HG02642 (cell line): ENCODE results near the gene GTPBP4.

Experiments
- ATAC-seq: cut with Tn5 transposase; IDR thresholded peaks from one replicate; pipeline ENCODE4 v1.9.1; 2021; ENCODE audit warnings: mild to moderate bottlenecking; ENCODE audit not compliant: unreplicated experiment, poor library complexity

The GTPBP4 gene

DNA sequence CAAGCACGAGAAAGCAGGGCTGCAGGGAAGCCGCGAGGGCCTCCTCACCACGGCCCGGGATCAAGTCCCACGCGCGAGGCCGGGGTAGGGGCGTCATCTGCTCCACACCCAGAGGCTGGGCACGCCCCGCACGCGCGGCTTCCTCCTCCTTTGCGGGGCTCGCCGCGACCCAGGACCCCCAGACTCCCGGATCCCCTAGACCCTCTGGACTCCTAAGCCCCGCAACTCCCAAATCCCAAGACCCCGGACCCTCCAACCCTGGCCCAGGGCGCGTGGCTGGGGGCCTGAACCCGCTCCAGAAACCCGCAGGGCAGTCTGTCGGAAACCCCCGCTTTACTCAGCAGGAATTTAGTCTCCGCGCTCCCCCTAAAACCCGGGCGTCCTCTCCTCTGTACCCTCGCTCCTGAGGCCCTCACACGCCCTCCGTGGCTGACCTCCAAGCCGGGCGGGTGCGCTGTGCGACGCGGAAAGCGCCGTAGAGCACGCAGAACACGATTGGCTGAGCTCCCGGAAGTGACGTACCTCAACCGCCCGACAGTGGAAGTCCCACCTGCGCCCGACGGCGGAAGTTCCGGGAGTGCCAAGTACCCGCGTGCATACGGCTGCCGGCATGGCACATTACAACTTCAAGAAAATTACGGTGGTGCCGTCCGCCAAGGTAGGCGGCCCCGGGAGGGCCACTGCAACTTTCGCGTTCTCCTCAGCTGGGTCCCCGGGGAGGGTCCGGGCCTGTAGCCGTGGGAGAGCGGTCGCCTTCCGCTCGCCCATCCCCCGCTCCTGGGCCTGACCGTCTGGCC lies at the start of gene GTPBP4:
GTPBP4 (plus strand) TSS at position 565 of the 797 bp plus-strand sequence; CDS start at position 611, 46 bp downstream.
- peak; percentile 96 for ATAC-seq

DNA sequence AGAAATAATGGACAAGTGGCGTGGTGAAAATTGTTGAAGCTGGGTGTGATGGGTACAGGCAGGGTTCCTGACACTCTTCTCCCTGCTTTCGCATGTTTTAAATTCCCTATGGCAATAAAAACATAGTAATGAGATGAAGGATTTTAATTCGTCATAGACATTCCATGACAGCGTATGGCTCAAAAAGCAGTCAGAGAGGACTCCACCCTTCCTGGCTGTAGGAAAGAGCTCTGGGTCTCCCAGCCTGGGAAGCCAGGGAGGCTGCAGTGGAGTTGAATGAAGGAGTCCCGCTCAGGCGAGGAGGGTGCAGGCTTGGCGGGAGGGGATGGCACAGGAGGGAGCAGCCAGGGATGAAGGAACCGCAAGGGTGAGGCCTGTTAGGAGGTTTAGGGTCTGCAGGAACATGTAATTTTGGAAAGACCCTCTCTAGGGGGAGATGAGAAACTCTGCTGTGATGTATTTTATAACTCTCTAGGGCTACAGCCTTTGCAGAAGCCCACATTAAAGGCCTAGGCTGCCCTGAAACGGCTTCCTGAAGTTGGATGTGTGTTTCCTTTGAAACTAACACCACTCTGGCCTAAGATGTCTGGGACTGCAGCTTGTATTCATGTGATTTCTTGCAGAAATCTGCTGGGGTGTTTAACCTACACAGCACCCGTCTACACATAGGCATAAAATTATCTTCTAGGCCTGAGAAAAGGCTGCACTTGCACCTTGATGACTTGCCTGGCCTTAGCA lies 49.1 kb upstream of the GTPBP4 start:
- no peak for ATAC-seq

DNA sequence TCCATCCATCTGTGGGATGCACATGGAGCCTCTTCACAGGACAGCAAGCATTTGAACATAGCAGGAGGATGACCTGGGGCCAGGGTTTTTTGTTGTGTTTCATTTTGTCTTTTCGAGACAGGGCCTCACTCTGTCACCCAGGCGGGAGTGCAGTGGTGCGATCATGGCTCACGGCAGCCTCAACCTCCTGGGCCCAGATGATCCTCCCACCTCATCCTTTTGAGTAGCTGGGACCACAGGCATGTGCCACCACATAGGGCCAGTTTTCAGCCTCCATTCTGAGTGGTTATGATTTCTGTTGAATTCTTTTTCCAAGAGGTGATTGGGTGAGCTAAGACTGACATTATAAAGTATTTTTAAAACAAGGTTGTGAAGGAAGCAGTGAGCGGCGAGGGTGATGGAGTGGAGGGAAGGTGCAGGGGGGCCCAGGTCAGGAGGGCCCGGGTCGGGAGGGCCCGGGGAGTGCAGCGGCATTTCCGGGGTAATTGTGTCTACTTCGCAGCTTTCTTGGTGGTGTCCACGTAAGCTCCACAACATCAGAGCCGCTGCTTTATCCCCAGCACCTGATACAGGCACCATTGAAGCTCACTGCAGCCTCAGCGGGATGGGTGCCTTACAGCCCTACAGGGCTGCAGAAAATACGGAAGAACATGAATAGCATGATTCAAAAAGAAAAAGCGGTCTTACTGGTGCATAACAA lies 44.8 kb upstream of the GTPBP4 start:
- peak; percentile 58 for ATAC-seq

DNA sequence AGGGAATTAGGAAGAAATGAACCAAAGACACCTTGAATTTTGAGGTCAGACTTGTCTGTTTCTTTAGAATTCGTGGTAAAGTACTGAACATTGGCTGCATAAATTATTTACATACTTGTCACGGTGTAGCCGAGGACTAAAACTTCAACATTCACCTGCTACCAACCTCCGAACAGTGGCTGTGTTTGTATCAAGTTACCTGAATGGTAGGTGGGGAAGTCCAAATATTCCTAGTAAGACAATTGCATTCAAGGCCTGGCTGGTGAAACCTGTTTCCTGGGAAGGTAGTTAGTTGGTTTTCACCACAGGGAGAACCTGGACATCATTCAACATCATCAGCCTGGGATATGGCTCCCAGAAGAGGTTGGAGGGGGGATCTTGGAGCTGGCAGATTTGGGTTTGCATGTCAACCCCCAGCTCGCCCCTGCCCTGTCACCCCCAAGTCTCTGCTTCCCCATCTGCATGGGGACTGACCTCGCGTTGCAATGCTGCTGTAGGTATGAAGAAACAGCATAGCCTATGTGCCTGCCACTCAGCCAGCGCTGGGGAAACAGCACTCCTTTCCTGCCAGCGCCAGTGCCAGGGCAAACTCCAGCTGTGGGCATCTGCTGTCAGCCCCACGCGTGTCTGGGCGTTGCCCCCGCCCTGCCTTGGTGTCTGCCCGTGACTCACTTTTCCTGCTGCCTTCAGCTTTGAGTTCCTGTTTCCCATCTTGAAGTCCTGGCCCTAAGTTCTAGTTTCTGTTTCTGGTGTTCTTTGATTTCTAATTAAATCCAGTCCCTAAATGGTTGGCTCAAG lies 44.0 kb upstream of the GTPBP4 start:
- ATAC-seq: peak; percentile 42

DNA sequence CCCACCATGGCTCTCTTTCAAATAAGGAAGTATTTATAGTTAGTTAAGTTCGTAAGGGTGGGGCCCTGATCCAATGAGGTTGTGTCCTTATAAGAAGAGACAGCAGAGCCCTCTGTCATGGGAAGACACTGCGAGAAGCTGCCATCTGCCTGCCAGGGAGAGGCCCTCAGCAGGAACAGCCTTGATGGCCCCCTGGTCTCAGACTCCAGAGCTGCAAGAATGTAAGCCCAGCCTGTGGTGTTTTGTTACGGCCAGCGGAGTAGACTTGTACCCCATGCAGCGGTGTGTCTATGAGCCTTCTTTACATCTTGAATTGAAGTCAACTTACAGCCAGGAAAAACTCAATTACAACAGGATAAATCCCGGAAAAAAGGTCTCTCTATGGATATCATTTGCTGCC lies 42.5 kb upstream of the GTPBP4 start:
- no peak for ATAC-seq

DNA sequence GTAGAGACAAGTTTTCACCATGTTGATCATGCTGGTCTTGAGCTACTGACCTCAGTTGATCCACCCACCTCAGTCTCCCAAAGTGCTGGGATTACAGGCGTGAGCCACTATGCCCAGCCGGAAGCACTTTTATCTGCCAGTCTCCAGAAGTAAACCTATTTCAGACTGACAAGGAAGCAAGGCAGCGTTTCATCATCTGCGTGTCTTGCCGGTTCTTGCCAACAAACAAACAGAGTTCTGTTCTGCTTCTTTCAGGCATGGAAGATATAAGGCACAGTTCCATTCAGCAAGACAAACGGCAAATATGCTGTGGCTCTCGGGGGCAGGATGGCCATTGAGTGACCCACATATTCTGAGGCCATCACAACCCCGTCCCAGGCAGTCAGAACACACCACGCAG lies 41.2 kb upstream of the GTPBP4 start:
- no peak for ATAC-seq

DNA sequence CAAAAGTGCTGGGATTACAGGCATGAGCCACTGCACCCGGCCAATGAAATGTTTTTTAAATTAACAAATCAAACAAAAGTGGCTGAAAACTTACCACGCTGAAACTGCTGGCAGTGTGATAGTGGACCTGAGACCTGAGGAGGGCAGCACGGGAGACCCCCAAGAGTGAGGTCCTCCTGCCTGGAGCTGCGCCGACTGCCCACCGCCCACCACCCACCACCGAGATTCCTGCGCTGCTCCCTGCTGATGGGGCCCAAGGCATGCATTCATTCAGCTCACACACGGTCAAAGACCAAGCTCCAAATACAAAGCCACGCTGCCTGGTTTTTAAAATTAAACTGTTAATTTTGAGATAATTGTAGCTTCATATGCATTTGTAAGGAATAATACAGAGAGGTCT lies 40.4 kb upstream of the GTPBP4 start:
- ATAC-seq: no peak

DNA sequence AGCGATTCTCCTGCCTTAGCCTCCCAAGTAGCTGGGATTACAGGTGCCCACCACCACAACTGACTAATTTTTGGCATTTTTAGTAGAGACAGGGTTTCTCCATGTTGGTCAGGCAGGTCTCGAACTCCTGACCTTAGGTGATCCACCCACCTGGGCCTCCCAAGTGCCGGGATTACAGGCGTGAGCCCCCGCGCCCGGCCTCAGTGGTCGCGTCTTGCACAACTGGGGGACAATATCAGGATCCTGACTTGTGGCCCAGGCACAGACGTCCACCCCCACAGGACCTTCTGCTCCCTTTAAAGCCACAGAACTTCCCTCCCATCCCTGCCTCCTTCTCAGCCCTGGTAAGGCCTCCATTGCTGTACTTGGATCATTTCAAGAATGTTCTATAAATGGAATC lies 39.9 kb upstream of the GTPBP4 start:
- no peak for ATAC-seq

DNA sequence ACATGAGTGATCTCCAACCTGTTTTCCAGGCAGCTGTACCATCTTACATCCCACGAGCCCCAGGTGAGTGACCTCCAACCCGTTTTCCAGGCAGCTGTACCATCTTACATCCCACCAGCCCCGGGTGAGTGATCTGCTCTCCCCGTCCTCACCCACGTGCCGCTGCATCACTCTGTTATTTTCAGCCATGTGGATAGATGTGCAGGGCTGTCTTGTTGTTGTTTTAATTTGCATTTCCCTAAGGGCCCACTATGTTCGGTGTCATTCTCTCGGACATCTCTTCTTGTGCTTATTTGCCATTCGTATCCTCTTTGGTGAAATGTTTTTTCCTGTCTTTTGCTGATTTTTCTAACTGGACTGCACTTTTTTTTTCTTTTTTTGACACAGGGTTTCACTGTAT lies 38.8 kb upstream of the GTPBP4 start:
- ATAC-seq: no peak

DNA sequence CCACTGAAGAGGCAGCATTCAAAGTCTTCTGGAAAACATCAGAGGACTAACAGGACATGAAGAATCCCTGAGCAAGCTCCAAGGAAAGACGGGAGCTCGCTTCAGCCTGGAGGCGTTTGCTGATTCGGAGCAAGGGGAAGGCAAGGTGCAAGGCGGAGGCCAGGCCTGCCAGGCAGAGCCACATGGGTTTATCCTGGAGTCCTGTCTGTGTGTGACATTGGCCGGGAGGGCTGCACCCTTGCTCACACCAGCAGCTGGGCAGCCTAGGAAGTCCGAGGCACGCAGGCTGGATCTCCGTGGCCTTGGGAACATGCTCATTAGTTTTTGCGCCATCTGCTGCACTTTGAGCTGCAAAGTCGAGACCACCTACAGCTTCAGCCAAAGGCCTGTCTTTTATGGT lies 34.4 kb upstream of the GTPBP4 start:
- no peak for ATAC-seq

DNA sequence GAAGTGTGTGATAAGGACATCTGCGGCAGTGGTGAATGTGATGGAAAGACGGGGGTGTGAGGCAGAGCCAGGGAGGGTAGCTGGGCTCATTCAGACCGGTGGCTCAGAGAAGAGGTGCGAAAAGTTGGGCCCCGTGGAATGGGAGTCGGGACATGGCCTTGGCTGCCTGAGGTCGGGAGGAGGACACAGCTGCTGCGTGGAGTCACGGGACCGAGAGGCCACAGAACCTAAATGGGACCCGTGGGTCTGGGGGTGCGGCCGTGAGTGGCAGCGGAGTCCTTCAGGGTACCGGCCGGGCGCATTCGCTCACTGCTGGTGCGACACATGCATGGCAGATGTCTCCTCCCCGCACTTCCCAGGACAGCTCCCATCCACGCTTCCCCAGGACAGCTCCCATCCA lies 33.8 kb upstream of the GTPBP4 start:
- ATAC-seq: no peak

DNA sequence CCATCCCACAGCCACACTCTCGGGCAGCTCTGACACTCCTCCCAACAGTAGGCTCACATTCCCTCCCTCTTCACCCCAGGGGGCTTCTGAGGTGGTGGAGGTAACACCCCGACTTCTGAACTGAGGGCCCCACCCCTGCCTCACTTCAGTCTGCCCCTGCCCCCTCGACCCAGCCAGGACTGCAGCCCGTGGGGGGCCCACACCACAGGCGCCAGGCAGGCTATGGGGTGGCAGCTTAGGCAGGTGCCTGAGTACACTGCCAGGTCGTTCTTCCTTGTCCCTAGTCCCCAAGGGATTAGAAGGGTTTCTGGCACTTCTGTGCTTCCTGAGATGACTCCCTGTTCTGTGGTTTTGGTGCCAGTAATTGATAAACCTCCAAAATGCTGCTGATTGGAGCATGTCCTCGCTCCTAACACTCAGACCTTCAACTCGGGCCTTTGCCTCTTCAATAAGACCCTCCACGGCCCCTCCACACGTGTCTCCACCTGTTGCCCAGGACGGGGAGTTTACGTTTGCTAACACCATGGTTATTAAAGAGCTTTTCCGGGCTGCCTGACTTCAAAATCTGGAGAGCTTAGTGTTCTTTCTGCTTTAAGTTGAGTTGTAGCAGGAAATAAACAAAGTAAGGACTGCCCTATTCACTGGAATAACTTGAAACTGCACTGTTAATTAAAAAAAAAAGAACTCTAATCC lies 33.0 kb upstream of the GTPBP4 start:
- no peak for ATAC-seq

DNA sequence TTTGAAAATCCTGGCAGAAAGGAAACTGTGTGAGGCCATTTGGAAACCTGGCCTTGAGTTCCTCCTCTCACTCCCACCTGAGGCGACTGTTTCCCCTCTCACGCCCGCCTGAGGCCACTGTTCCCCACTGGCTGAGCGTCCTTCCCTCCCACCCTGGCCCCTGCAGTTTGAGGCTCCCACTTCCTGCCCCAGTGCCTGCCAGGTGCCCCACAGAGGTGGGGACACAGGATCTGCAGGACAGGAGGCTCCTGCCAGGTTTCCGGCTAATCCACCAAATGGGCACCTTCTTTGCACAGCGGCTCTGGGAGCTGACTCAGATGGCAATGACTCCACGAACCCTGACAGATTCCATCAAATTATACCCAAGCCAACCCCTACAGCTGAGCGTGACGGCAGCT lies 32.4 kb upstream of the GTPBP4 start:
- no peak for ATAC-seq

DNA sequence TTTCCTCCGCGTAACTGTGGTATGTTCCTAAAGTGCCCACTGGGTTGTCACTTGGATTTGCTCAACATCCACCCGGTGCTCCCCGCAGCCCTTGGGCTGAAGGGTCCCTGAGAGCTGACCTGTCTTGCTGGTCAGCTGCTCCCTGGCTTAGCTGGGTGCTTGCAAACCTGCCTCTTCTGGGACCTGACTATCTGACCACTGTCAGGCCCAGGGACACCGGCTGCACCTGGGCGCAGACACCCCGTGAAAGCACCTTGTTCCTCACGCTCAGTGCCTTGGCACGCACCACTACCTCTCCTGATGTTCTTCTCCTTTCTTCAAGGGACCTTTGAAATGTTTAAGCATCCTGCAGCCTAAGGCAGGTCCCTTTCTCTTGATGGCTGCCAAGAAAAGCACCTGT lies 30.1 kb upstream of the GTPBP4 start:
- no peak for ATAC-seq

DNA sequence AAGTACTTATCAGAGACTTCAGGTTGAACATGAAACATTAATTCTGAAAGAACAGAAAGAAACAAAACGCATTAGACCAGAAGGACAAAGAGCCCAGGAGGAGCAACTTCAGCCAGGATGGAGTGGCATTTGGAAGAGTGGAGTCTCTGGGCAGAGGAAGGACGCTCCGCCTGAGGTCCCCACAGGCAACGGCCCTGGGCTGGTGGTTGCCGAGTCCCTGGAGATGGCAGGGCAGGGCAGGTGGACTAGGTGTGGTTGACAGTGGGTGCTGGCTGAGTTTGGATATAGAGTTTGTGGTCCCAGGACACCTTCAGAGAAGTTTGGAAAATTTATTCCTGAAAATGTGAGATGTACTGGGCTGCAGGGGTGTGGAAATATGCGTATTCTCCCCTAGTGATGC lies 29.4 kb upstream of the GTPBP4 start:
- no peak for ATAC-seq

DNA sequence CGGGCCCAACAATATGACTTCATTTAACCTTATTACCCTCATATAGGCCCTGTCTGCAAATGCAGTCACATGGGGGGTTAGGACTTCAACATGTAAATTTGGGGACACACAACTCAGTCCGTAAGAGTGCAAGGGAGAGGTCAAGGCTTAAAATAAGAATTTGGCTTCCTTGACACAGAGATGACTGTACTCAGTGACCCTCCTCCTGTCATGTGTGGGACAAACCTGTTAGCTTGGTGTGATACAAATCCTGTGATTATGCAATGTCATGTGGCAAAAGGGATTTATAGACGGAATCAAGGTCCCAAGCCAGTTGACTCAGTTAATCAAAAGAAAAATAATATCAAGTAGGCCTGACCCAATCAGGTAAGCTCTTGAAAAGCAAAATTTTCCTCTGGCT lies 25.9 kb upstream of the GTPBP4 start:
- no peak for ATAC-seq

DNA sequence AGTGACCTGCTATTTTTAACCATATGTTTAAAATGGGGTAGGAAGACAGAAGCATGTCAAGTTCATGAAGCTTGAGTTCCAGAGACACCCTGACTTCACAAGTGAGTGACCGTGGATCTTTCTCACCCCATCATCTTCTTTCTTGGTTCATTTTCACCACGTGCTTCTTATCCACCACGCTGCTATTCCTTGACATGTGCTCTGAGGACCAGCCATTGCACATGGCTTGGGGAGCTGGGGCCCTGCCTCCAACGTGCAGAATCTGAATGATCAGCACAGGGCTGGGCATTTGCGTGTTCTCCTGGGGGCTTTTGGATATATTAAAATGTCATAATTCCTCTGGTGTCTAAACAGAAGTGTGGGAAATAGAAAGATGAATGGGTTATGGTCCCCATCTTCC lies 25.0 kb upstream of the GTPBP4 start:
- ATAC-seq: no peak

DNA sequence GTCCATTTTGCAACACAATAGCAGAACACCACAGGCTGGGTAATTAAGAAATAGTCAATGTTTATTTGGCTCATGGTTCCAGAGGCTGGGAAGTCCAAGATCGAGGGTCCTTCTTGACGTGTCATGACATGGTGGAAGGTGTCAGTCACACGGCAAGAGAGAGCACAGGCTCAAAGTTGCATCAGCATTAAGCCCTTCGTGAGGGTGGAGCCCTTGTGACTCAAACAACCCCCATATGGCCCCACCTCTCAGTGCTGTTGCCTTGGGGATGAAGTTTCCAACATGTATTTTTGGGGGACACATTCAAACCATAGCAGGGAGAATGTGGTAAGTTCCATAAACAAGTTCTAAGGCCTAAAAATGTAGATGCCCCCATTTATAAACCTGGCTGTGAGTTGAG lies 24.6 kb upstream of the GTPBP4 start:
- no peak for ATAC-seq

DNA sequence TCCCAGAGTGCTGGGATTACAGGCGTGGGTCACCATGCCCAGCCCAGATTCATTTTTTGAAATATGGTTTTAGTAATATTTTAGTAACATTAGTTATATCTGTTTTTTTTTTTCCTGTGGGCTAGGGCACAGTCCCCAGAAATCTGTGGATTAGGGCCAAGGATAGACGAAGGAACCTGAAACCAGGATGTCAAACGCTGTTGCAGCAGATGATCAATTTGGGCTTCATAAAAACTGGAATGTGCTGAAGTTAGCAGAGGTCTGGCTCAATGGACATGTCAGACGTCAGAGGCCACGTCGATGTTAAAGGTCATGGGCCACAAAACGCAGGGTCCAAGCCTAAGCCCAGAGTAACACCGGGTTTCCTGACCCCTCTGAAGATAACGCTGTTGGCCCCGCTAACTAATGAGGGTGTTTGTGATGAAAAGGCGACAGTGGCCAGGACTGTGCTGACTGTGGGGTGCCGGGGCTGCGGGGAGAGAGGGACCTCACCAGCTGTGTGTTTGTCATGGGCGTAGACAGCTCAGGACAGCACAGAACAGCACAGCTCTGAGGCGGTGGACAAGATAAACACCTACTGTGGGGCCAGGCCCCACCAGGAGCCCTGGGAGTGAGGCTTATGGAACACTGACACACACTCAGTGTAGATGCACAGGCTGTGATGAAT lies 23.8 kb upstream of the GTPBP4 start:
- no peak for ATAC-seq
